22Rv1 (cell line): ENCODE results near the gene ASAP2.

Experiments
- CTCF ChIP-seq: fragments of 450-650 bp; IDR thresholded peaks from 2 replicates; pipeline ENCODE4 v1.5.1; 2017; ENCODE audit warnings: mild to moderate bottlenecking
- ZFX ChIP-seq: fragments of 450-650 bp; IDR thresholded peaks from 2 replicates; pipeline ENCODE4 v1.6.1; 2017; ENCODE audit warnings: antibody characterized with exemption, borderline replicate concordance

GRCh38 chr2:9167718-9168657 lies 38.6 kb upstream of the ASAP2 start:
- no peak for TF ChIP-seq CTCF
- no peak for TF ChIP-seq ZFX
